Mucosa of rectum (tissue), 2 donors: ENCODE results near the gene RAD1.
A peak's percentile ranks its signal among the peaks of the same experiment; 100 is the strongest.

Source experiments
- H3K27ac ChIP-seq, 2 donors: one replicate each; pipeline ENCODE4 v1.7.0; 2013; ENCODE audit warnings: inconsistent platforms in 2 of 2, low read depth in 2 of 2, low read length in 2 of 2
- H3K27me3 ChIP-seq, 2 donors: one replicate each; pipeline ENCODE4 v1.7.0; 2013; ENCODE audit warnings: low read length in 2 of 2; ENCODE audit not compliant: control insufficient read depth in 2 of 2, insufficient read depth in 2 of 2
- H3K36me3 ChIP-seq, 2 donors: one replicate each; pipeline ENCODE4 v1.7.0; 2013; ENCODE audit warnings: low read length in 2 of 2; ENCODE audit not compliant: control insufficient read depth in 2 of 2, insufficient read depth in 2 of 2
- H3K4me1 ChIP-seq, 2 donors: one replicate each; pipeline ENCODE4 v1.7.0; 2013; ENCODE audit warnings: low read length in 2 of 2, mild to moderate bottlenecking in 1 of 2; ENCODE audit not compliant: control insufficient read depth in 2 of 2, insufficient read depth in 2 of 2
- H3K4me3 ChIP-seq, 2 donors: one replicate each; pipeline ENCODE4 v1.7.0; 2013; ENCODE audit warnings: low read length in 2 of 2
- H3K9ac ChIP-seq, 2 donors: one replicate each; pipeline ENCODE4 v1.7.0; 2013; ENCODE audit warnings: low read length in 2 of 2, low read depth in 1 of 2, mild to moderate bottlenecking in 1 of 2
- H3K9me3 ChIP-seq, 2 donors: one replicate each; pipeline ENCODE4 v1.7.0; 2013; ENCODE audit warnings: low read length in 2 of 2; ENCODE audit not compliant: control insufficient read depth in 2 of 2
- donor health status: healthy.
- donor health status: Normal muscosa, but diverticular disease.

Gene RAD1

GRCh38 chr5:34915139-34915855 lies at the start of gene RAD1, which contains the start of gene BRIX1:
TSS of gene RAD1 (minus strand) at chr5:34915504. CDS start at chr5:34914892, 612 bp downstream.
TSS of gene BRIX1 (plus strand) at chr5:34915711. CDS start at chr5:34915739, 28 bp downstream.
- H3K4me1 ChIP-seq, result peaks cover 17 to 24% of the 10 kb centered on the region in 2 donors
- peak within 1 kb of the TSS; percentile 76 to 97 for H3K4me3 ChIP-seq
- no peaks in the 10 kb centered on the region for H3K27me3 ChIP-seq
- H3K9me3 ChIP-seq, result no peaks in the 10 kb centered on the region
- peaks cover 12% of the 10 kb centered on the region in 2 donors for H3K36me3 ChIP-seq
- H3K9ac ChIP-seq, result peak within 1 kb of the TSS; percentile 68 to 89
- peak within 1 kb of the TSS; percentile 83 to 85 for H3K27ac ChIP-seq

GRCh38 chr5:34959323-34959722 lies 44.0 kb upstream of the RAD1 start:
- Histone ChIP-seq H3K36me3 (peaks cover 2 to 6% of the 10 kb centered on the region in 2 donors), H3K27ac (no peak overlapping the region), H3K9me3 (no peaks in the 10 kb centered on the region), H3K4me3 (no peak overlapping the region), H3K9ac (no peak overlapping the region), H3K27me3 (no peaks in the 10 kb centered on the region), H3K4me1 (no peaks in the 10 kb centered on the region)

GRCh38 chr5:34957857-34958690 lies 42.8 kb upstream of the RAD1 start:
- no peaks in the 10 kb centered on the region for H3K4me1 ChIP-seq
- no peak overlapping the region for H3K4me3 ChIP-seq
- H3K9ac ChIP-seq, result no peak overlapping the region
- H3K36me3 ChIP-seq, result peaks cover 9 to 10% of the 10 kb centered on the region in 2 donors
- no peaks in the 10 kb centered on the region for H3K9me3 ChIP-seq
- no peaks in the 10 kb centered on the region for H3K27me3 ChIP-seq
- H3K27ac ChIP-seq, result no peak overlapping the region

- Histone ChIP-seq H3K4me3 (no peak overlapping the region), H3K9ac (no peak overlapping the region), H3K4me1 (no peaks in the 10 kb centered on the region), H3K9me3 (no peaks in the 10 kb centered on the region), H3K27me3 (no peaks in the 10 kb centered on the region), H3K36me3 (peaks cover 11 to 14% of the 10 kb centered on the region in 2 donors), H3K27ac (no peak overlapping the region)
Measured at GRCh38 chr5:34957321-34957720, 42.0 kb upstream of the RAD1 start.

GRCh38 chr5:34944460-34945047 lies 29.2 kb upstream of the RAD1 start:
- no peaks in the 10 kb centered on the region for H3K9me3 ChIP-seq
- peaks cover 41 to 44% of the 10 kb centered on the region in 2 donors for H3K36me3 ChIP-seq
- no peak overlapping the region for H3K27ac ChIP-seq
- no peak overlapping the region for H3K9ac ChIP-seq
- no peaks in the 10 kb centered on the region for H3K4me1 ChIP-seq
- no peak overlapping the region for H3K4me3 ChIP-seq
- H3K27me3 ChIP-seq, result no peaks in the 10 kb centered on the region

GRCh38 chr5:34944044-34944443 lies 28.7 kb upstream of the RAD1 start:
- H3K9ac ChIP-seq, result no peak overlapping the region
- no peak overlapping the region for H3K27ac ChIP-seq
- no peaks in the 10 kb centered on the region for H3K9me3 ChIP-seq
- no peaks in the 10 kb centered on the region for H3K27me3 ChIP-seq
- peaks cover 39 to 41% of the 10 kb centered on the region in 2 donors for H3K36me3 ChIP-seq
- no peaks in the 10 kb centered on the region for H3K4me1 ChIP-seq
- H3K4me3 ChIP-seq, result no peak overlapping the region

- Histone ChIP-seq H3K4me3 (no peak overlapping the region), H3K4me1 (no peaks in the 10 kb centered on the region), H3K27ac (no peak overlapping the region), H3K36me3 (peaks cover 52 to 56% of the 10 kb centered on the region in 2 donors), H3K9ac (no peak overlapping the region), H3K27me3 (no peaks in the 10 kb centered on the region), H3K9me3 (no peaks in the 10 kb centered on the region)
Measured at GRCh38 chr5:34941936-34942335, 26.6 kb upstream of the RAD1 start.

- no peaks in the 10 kb centered on the region for H3K9me3 ChIP-seq
- H3K36me3 ChIP-seq, result peaks cover 21 to 28% of the 10 kb centered on the region in 2 donors
- H3K27ac ChIP-seq, result no peak overlapping the region
- H3K4me1 ChIP-seq, result peaks cover 6 to 8% of the 10 kb centered on the region in 2 donors
- H3K27me3 ChIP-seq, result no peaks in the 10 kb centered on the region
- H3K4me3 ChIP-seq, result no peak overlapping the region
- H3K9ac ChIP-seq, result no peak overlapping the region
Measured at GRCh38 chr5:34932947-34933346, 17.6 kb upstream of the RAD1 start.

GRCh38 chr5:34930870-34931269 lies 15.6 kb upstream of the RAD1 start:
- Histone ChIP-seq H3K27ac (peak overlapping the region in 1 of 2 donors; percentile 97), H3K4me3 (peak overlapping the region; percentile 92 to 98), H3K27me3 (no peaks in the 10 kb centered on the region), H3K4me1 (peaks cover 6 to 8% of the 10 kb centered on the region in 2 donors), H3K36me3 (peaks cover 8 to 15% of the 10 kb centered on the region in 2 donors), H3K9ac (peak overlapping the region; percentile 94 to 97), H3K9me3 (no peaks in the 10 kb centered on the region)

GRCh38 chr5:34930462-34930844 lies 15.1 kb upstream of the RAD1 start:
- Histone ChIP-seq H3K27ac (peak overlapping the region; percentile 97), H3K36me3 (peaks cover 8 to 16% of the 10 kb centered on the region in 2 donors), H3K27me3 (no peaks in the 10 kb centered on the region), H3K4me3 (peak overlapping the region; percentile 92 to 98), H3K9me3 (no peaks in the 10 kb centered on the region), H3K9ac (peak overlapping the region; percentile 94 to 97), H3K4me1 (peaks cover 6 to 8% of the 10 kb centered on the region in 2 donors)
